HEK293T (cell line): ENCODE data around the gene CHTF8.

Source experiments
- BHLHE40 ChIP-seq: fragments of 450-650 bp; IDR thresholded peaks from 2 replicates; pipeline ENCODE4 v1.6.1; 2016; ENCODE audit warnings: mild to moderate bottlenecking, moderate library complexity, borderline replicate concordance
- HDGF ChIP-seq: fragments of 450-650 bp; IDR thresholded peaks from 2 replicates; pipeline ENCODE4 v1.6.1; 2017; ENCODE audit warnings: antibody characterized with exemption, borderline replicate concordance
- SUZ12 ChIP-seq: fragments of 450-650 bp; IDR thresholded peaks from 2 replicates; pipeline ENCODE4 v1.6.1; 2016; ENCODE audit warnings: mild to moderate bottlenecking
- TARDBP ChIP-seq: fragments of 450-650 bp; IDR thresholded peaks from 2 replicates; pipeline ENCODE4 v1.6.1; 2016

- TF ChIP-seq BHLHE40, result no peak
- TF ChIP-seq TARDBP, result no peak
- TF ChIP-seq HDGF, result no peak
- no peak for TF ChIP-seq SUZ12
These were observed 47.6 kb upstream of the CHTF8 start for GRCh38 chr16:69180011-69180338.
